GM19467 (cell line): ENCODE results near the gene SH3D21.

ENCODE experiments used
- ATAC-seq: cut with Tn5 transposase; IDR thresholded peaks from one replicate; pipeline ENCODE4 v1.9.1; 2021; ENCODE audit warnings: mild to moderate bottlenecking, moderate library complexity; ENCODE audit not compliant: unreplicated experiment

SH3D21 gene

DNA sequence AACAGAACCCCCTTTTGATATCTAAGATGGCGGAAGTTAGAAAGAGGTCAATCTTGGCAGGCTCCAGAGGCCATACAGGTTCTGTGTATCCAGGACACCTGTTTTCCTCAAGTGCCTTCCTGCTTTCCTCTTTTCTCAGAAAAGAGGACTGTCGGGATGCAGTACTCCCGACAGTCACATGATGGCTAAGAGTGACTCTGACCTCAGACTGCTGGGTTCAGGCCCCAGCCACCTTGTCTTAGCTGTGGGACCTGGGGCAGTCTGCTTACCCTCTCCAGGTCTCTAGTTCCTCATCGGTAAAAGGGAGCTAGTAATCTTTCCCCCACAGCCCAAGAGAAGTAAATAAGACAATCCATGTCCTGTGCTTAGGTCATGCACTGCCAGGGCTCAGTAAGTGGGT is 49.6 kb downstream of the SH3D21 start:
- no peak for ATAC-seq

DNA sequence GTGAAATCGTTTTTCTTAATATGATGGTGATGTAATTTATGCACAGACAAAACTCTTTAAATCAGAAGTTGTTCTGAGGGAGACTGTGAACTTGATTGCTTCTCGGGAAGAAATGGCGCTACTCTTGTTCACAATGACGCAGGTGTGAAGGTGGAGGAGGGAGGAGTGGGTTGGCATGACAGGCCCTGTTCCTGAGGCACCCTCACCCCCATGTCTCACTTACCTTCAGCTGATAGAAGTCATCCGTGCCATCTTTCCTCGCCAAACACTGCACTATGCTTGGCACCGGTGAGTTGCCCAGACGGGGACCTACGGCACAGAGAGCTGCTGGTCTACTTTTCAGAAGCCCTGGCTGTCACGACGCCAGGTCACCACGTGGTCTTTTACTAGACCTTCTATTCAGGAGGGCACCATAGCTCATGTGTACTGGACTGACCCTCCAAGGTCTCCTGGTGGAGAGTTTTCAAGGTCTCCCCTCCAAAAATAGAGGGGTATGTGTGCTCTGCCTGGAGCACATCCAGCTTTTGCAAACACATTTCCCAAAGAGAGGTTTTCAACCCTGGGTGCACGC is 52.4 kb downstream of the SH3D21 start:
- ATAC-seq: no peak

DNA sequence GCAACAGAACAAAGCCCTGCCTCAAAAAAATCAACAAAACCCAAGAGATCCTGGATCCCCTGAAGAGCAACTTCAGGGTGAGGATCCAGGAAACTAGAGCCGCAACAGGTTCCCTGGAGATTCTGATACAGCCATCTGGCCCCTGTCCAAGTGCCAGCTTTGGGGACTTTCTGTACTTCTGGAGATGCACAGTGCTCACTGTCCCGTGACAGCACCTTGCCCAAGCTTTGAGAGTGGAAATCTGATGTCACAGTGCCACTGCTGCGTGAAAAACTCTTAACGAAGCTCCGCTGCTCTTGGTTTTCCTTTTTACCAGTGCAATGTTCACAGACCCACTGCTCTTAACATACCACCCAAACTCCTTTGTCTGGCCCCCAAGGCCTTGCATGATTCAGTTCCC is 53.2 kb downstream of the SH3D21 start:
- ATAC-seq: no peak

DNA sequence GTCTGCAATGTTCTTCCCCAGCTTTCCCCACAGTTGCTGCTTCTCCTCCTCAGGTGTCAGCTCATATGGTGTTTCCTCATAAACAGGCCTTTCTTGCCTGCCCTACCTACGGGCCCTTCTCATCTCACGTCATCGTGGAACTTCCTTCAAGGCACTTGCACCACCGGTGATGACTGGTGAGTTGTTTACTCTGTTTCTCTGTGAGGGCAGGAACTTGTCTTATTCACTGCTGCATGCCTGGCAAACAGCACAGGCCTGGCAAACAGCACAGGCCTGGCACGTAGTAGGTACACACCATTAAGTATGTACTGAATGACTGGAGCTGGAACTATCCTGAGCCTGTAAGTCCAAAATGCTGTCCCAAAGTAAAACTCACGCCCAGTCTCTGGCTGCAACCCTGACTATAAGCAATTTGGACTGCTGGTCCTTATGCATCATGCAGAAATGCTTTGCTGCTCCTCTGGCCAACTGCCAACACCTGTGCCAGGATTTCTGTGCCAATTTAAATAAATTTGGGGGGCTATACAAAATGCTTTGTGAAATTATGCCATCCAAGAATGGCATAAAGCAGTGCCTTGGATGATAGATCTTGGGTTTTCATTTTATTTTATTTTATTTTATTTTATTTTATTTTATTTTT is 53.9 kb downstream of the SH3D21 start:
- no peak for ATAC-seq

DNA sequence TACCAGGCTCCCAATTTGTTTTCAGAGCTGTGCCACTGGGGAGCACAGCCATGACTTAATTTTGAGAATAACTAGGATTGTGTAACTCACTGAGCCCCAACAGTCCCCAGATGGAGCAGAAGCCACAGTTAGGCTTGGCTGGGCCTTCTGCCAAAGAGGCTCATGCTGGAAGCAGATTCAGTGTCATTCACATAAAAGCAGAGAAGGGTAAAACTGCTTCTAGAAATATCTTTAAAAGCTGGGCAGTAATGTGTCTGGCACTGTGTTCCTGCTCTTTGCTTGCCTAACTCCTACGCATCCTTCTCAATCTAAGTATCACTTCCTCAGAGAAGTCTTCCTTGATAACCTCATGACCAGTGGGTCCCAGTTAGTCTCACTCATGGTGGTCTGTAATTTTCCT is 59.2 kb downstream of the SH3D21 start:
- no peak for ATAC-seq

DNA sequence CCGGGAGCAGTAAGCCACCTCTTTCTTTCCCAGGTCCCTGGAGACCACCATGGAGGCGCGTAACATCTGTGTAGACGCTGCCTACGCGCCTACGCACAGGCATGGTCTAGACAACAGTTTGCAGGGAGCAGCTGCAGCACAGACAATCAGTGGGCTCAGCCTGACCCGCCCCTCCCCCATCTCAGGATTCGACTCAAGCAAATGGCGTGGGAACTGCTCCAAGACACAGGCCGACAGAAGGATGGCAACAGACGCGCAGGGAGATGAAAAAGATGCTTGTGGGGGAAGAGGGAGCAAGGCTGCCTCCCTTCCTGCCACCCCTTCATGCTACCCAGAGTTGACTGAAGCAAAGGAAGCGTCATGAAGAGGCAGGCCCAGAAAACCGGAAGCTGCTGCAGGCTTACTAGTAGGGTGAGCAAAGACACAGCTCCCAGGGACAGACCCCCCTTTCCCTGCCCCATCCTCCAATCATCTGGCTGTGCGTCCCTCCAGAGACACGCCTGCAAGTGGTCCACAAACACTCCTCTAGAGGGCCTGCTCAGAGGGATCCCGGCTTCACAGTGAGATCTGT is 60.0 kb downstream of the SH3D21 start:
- no peak for ATAC-seq

DNA sequence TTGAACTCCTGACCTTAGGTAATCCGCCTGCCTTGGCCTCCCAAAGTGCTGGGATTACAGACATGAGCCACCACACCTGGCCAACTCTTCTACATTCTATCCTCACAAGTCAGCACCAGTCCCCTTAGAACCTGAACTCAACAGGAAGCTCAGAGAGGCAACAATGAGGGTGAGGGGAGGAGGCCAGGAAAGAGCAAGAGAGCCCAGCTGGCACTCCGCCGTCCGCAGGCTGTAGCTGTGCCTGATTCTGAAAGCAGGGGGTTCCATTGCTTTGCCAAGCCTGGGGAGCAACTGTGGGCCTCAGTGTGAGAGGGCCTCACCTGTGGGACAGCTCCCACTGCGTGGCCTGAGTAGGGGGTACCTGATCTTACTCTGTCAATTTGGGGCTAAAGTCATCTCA is 60.9 kb downstream of the SH3D21 start:
- ATAC-seq: no peak

DNA sequence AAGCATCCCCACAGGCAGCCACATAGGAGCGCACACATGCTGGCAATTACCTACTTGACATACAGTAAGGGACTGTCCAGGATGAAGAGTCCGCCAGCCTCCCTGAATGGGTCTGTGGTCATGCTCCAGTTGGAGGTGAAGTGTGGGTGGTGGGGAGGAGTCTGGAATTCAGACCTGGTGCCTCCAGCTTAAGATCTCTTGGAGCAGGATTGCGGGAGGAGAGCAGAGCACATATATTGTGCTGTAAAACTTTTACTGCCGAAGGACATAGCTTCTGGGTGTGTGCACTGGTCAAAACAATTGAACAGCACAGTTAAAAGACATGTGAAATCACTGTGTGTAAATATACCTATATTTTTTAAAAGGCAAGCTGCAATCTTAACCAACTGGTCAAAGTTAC is 61.6 kb downstream of the SH3D21 start:
- no peak for ATAC-seq

DNA sequence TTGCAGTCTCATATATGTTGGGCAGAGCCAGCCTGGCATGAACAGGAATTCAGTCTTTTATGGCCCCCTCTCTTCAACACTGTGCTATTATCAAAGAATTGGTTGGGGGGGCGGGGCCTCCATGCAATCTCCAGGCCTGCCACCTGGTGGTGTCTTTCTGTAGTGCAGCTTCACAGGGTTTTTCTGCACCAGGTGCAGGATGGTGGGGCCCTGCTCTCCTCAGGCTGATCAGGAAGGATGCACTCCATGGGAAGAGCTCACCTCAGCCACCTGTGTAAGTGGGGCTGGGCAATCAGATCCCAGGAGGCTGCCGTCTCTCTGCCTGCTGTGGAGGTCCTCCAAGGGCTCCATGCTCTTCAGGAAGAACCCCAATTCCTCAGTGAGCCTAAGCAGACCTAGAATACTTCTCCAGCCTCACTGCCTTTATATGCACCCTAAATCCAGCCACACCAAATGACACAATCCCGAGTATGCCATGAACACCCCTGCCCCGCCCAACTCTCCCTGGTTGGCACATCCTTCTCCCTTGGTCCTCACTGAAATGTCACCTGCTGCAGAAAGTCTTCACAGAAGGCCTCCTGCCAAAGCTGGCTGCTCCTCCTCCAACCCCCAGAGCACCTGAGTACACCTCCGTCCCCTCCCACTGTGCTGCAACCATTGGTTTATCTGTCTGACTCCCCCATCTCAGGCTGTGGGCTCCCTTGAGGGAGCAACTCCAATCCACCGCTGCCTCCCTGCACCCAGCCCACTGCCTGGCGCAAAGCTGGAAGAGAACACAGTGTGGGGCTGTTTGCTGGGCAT is 63.1 kb downstream of the SH3D21 start:
- no peak for ATAC-seq
